ENCODE measurements around the gene PRKAG2. TPM values are rescaled to one million over a fixed set of nuclear protein-coding genes. Genes with fewer than 3 reads are reported as not detected.
"Not testable (repeated sequence)": the region's sequence is repeated elsewhere in the genome, so short reads cannot be mapped to it uniquely, and the experiment has no call there.

The PRKAG2 gene
- total RNA-seq, 1 experiment from 2014 or later, result 59.7 TPM

GRCh38 chr7:151835636-151836035 is 41.3 kb downstream of the PRKAG2 start:
- DNase-seq (ENCODE audit: low spot score), result no peak

DNA sequence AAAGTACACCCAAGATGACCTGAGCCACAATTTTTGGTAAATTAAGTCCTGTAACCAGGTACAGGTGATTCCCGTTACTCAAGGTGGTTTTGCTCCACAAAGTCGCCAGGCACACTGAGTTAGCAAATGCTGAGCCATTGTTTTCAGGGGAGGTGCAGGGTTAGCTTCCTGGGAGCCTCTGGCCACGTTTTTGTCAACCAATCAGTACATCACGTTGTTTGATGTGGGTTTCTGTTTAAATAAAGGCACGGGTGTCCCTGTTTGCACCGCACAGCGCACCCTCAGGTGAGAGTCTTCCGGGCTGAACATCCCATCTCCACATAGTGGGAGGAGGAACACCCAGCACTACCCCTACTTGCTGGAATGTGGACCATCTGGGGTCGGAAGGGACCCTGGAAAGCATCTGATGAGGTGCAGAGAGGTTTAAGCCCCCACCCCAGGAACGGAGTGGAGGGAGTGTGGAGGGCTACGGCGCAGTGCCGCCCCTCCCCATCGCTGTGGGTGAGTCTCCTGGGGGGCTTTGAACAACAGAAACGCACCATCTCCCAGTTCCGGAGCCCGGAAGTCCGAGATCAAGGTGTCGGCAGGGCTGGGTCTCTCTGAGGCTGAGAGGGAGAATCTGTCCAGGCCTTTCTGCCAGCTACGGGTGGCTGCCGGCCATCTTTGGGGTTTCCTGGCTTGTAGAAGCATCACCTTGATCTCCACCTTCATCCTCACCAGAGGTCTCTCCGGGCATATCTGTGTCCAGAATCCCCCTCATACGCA is 42.5 kb downstream of the PRKAG2 start:
- no peak for DNase-seq (ENCODE audit: low spot score)

GRCh38 chr7:151833691-151834090 is 43.2 kb downstream of the PRKAG2 start:
- DNase-seq (ENCODE audit: low spot score), result no peak

- DNase-seq (ENCODE audit: low spot score), result no peak
These were observed 43.7 kb downstream of the PRKAG2 start for GRCh38 chr7:151833213-151833651.

DNA sequence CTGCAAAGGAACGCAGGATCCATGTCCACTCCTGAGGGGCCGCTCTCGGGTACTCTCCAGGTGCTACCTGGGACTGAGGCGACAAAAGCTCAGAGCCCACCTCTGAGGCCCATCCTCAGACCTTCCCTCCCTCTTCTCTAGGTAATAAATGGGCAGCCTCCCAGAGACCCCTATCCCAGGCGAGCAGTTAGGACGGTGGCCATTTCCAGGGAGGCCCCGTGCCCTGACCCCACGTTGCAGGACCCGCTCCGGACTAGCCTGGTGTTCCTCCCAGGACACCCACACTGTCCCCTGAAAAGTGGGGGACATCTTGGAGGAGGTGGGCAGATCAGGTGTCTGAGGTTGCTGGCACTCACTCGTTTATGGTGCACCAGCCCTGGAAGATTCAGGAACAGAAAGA is 44.3 kb downstream of the PRKAG2 start:
- no peak for DNase-seq (ENCODE audit: low spot score)

- DNase-seq (ENCODE audit: low spot score), result no peak
These were observed 44.8 kb downstream of the PRKAG2 start for GRCh38 chr7:151832138-151832537.

- no peak for DNase-seq (ENCODE audit: low spot score)
These were observed 45.3 kb downstream of the PRKAG2 start for GRCh38 chr7:151831606-151832005.

DNA sequence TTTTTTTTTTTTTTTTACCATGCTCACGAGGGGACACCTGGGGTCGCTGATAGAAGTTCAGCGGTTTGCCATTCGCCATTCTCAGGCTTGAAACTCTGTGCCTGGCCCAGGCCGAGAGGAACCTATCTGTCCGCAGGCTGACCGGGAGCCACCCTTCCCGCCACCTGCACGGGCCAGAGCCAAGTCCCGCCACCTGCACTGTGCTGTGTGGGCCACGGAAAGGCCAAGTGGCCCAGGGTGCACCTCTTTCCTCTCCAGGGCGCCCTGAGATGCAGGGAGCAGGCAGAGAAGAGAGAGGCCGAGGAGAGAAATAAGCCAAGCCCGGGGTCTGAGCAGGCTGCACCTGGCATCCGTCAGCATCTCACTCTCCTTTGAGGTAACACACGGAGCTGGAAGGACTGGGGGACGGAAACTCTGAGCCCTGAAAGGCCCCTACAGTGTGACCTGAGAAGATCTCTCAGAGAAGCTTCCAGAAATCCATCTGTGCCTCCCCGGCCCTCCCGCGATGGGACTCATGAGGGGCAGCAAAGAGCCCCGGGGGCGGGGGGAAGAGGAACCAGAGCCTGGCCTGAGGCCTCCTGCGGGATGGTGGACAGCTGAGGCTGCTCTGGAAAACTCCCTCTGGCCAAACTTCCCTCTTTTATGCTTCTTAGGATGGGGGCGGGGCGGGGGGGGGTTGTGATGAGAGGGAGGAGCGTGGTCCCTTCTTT is 46.6 kb downstream of the PRKAG2 start:
- no peak for DNase-seq (ENCODE audit: low spot score)

DNA sequence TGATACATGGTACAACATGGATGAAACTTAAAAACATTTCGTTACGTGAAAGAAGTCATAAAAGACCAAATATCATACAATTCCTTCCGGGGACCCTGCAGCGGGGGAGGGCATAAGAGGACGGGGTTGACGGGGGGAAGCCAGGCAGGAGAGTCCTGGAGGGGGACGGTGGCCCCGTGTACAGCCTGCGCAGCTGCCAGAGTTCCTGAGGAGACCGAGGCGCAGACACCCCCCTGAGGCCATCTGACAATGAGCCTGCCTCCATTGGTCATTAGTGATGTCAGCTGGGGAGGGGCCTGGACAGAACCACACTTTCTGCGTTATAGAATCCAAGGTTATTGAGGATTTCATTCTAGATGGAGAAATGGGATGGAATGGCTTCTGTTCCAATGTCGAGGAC is 47.2 kb downstream of the PRKAG2 start:
- DNase-seq (ENCODE audit: low spot score), result no peak

DNA sequence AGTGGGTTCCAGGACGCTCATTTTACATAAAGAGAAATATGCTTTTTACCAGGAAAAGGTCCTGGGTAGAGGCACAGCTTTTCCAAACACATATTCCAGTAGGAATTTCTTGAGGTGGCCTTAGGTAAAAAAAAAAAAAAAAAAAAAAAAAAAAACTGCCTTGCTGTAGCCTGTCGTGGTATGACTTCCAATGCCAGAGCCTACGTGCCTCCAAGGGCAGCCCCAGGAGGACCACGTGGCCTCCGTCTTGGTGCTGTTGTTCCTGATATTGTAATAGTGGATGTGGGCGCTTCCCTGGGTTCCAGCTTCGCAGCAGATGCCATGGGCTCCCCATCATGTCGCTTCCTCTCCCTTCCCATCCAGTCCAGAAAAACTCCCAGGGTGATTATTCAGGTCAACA is 49.3 kb downstream of the PRKAG2 start:
- DNase-seq (ENCODE audit: low spot score), result no peak

DNA sequence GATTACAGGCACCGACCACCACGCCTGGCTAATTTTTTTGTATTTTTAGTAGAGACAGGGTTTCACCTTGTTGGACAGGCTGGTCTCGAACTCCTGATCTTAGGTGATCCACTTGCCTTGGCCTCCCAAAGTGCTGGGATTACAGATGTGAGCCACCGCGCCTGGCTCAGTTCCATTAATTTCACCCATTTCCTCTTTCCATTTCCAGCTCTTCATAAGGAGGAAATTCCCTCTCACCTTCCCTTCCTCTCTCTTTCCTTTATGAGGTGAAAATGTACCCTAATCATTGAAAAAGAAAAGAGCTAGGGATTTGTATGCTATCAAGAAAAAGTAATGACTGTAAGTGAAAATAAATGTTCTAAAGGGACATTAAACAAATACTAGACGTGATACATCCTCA is 50.6 kb downstream of the PRKAG2 start:
- DNase-seq (ENCODE audit: low spot score), result not testable (repeated sequence)

DNA sequence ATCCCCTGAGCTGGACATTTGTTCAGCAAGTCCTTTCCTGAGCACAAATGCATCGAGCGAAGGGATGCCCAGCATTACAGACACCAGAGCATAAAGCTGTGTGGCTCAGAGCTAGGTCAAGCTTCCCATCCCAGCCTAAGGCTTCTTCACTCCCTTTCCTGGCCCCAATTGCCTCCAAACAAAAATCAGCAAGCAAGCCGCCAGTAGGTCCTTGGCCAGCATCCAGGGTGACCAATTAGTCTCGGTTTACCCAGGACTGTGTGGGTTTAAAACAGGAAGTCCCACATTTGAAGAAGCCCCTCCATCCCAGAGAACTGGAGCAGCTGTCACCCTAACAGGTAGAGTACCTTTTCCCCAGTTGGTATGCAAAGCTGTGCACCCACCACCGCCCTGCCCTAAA is 51.2 kb downstream of the PRKAG2 start:
- no peak for DNase-seq (ENCODE audit: low spot score)

GRCh38 chr7:151824373-151824933 is 52.5 kb downstream of the PRKAG2 start:
- DNase-seq (ENCODE audit: low spot score), result no peak

GRCh38 chr7:151823566-151824372 is 53.1 kb downstream of the PRKAG2 start:
- DNase-seq (ENCODE audit: low spot score), result no peak

- no peak for DNase-seq (ENCODE audit: low spot score)
These were observed 54.3 kb downstream of the PRKAG2 start for GRCh38 chr7:151822541-151823181.

DNA sequence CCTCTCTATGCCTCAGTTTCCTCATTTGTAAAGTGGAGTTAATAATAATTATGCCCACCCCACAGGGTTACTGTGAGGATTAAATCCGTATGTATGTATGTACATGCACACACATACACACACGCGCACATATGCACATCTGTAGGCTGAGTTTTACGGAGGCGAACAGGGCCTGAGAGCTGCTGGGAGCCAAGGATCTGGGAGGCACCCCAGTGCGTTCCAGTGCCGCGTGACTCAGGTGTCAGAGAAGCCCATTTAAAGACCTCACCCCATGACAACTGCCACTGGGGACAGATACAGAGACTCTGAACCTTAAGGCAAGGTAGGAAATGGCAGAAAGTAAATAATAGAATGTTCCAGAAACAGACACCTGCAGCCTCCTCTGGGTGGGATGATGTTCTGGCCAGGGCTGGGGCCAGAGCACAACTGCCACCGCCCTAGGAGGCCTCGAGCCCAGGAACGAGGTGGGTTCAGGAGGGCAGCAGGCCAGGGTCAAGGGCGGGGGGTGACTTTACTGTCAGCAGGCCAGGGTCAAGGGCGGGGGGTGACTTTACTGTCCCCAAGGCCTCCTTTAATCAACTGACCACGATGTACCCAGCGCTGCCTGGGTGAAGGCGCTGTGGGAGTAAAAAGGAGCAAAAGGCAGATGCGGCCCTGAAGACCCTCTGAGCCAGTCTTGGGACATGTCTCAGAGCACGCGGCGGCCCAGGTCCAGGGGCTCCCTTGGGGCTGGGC is 54.9 kb downstream of the PRKAG2 start:
- no peak for DNase-seq (ENCODE audit: low spot score)

DNA sequence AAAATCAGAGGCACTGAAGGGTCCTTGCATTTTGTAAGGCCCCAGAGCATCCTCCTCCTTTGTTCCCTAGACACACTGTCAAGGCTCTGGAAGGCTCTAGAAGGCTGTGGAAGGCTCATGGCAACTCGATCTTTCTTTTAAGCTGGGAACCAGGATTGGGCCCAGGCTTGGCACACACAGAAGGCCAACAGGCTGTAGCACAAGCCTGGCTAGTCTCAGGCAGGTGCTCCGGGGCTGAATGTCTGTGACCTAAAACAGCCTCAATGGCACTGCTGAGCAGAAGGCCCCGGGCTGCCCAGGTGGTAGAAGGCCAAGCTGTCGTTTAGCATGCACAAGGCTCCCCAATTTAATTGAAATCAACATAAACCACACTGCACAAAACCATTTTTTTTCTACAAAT is 55.7 kb downstream of the PRKAG2 start:
- no peak for DNase-seq (ENCODE audit: low spot score)

DNA sequence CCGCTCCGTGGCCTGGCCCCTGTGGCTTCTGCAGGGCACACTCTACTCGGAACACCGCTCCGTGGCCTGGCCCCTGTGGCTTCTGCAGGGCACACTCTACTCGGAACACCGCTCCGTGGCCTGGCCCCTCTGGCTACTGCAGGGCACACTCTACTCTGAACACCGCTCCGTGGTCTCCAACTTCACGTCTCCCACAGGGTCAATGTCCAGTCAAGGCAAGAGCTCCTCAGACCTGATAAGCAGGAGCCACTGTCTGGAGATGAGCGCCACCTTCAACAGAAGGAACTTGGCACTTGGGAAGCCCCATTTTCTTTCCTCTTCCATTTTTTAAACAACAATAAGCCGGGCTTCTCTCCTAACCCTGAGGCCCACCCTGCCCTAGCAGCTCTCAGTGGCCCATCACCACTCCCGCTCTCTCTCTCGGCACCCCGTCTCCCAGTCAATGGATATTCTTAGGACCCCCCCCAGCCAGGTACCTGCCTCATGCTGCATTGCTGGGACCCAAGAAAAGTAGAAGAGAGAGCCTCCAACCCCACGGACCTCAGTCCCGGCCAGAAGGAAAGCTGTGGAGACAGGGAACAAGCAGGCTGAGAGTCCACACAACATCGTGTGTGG is 56.3 kb downstream of the PRKAG2 start:
- no peak for DNase-seq (ENCODE audit: low spot score)

- no peak for DNase-seq (ENCODE audit: low spot score)
These were observed 57.0 kb downstream of the PRKAG2 start for GRCh38 chr7:151819866-151820265.

All from A172 (cell line).